Panc1 (cell line): ENCODE results near the gene CCBE1. TPM values are rescaled to one million over a fixed set of nuclear protein-coding genes. Genes with fewer than 3 reads are reported as not detected.

Source experiments
- ATAC-seq: fragments of 200-7000 bp; cut with Tn5 transposase; 2 replicates; pipeline ENCODE4 v1.9.1; 2020; ENCODE audit warnings: mild to moderate bottlenecking, moderate library complexity
- BruUV-seq: library from RNA; stranded (reverse); fragments of 400-500 nt; replicated peaks from 2 replicates; lab custom pipeline; 2021; lab: Mats Ljungman, UMichigan
- CTCF ChIA-PET: fragments of 300-600 bp; sonication (Branson Sonifier 250); formaldehyde crosslinking; loops from one replicate; lab custom pipeline; 2022; ENCODE audit warnings: antibody characterized with exemption; lab: Charles Lee
- POLR2A ChIA-PET: fragments of 300-600 bp; sonication (Branson Sonifier 250); formaldehyde crosslinking; loops from one replicate; lab custom pipeline; 2022; ENCODE audit warnings: antibody characterized with exemption; lab: Charles Lee
- DNase-seq: peaks from one replicate; pipeline ENCODE4 v3.0.0-alpha.2; 2010; ENCODE audit warnings: low read depth, low spot score
- H3K27ac ChIP-seq: 2 replicates; pipeline ENCODE4 v1.5.1; 2011; ENCODE audit warnings: mild to moderate bottlenecking, low read length, inconsistent platforms
- H3K27me3 ChIP-seq: fragments of 200-500 bp; sonication (Bioruptor generic); 2 replicates; pipeline ENCODE4 v1.6.0; 2014; ENCODE audit warnings: low read length, inconsistent platforms; ENCODE audit not compliant: control insufficient read depth, insufficient read depth
- H3K36me3 ChIP-seq: fragments of 200-500 bp; sonication (Bioruptor generic); 2 replicates; pipeline ENCODE4 v1.5.1; 2014; ENCODE audit warnings: inconsistent platforms, mild to moderate bottlenecking, low read length, moderate library complexity; ENCODE audit not compliant: control insufficient read depth, insufficient read depth
- H3K4me1 ChIP-seq: 2 replicates; pipeline ENCODE4 v1.5.1; 2011; ENCODE audit warnings: inconsistent platforms, mild to moderate bottlenecking, low read length, moderate library complexity; ENCODE audit not compliant: control insufficient read depth, insufficient read depth
- H3K4me3 ChIP-seq, 2 experiments: 2 replicates each; pipeline ENCODE4 v1.5.1; 2011 to 2012; ENCODE audit warnings: low read depth in 2 of 2, low read length in 2 of 2, mild to moderate bottlenecking in 2 of 2, inconsistent platforms in 1 of 2, moderate library complexity in 1 of 2
- H3K9me3 ChIP-seq: fragments of 200-500 bp; sonication (Bioruptor generic); 2 replicates; pipeline ENCODE4 v1.5.1; 2014; ENCODE audit warnings: low read depth, mild to moderate bottlenecking, inconsistent platforms, low read length, moderate library complexity; ENCODE audit not compliant: control insufficient read depth, insufficient read depth
- CTCF ChIP-seq: fragments of 450-650 bp; IDR thresholded peaks from 2 replicates; pipeline ENCODE4 v1.5.1; 2017; ENCODE audit warnings: mild to moderate bottlenecking
- POLR2AphosphoS5 ChIP-seq: IDR thresholded peaks from 2 replicates; pipeline ENCODE4 v1.6.1; 2012; ENCODE audit warnings: mild to moderate bottlenecking, low read depth, low read length, moderate library complexity
- REST ChIP-seq, 2 experiments: IDR thresholded peaks; 2 replicates each; pipeline ENCODE4 v1.6.1; 2011 to 2012; ENCODE audit warnings: low read depth in 2 of 2, control low read depth in 1 of 2, low read length in 1 of 2, mild to moderate bottlenecking in 1 of 2, moderate library complexity in 1 of 2; ENCODE audit not compliant: insufficient read depth in 1 of 2
- SIN3A ChIP-seq: IDR thresholded peaks from 2 replicates; pipeline ENCODE4 v1.6.1; 2012; ENCODE audit warnings: low read depth, mild to moderate bottlenecking, low read length, moderate library complexity, borderline replicate concordance; ENCODE audit not compliant: insufficient read depth
- TCF7L2 ChIP-seq: IDR thresholded peaks from 2 replicates; pipeline ENCODE4 v1.6.1; 2011; ENCODE audit warnings: mild to moderate bottlenecking, low read depth, low read length, inconsistent platforms
- in situ Hi-C: cut with HindIII; loops from 2 replicates; pipeline ENCODE4 v1.10.0; 2016; ENCODE audit warnings: low sequenced_read_pairs, low pct_unique_long_range_greater_than_20kb
- intact Hi-C: fragments of 100-400 bp; cut with micrococcal nuclease; formaldehyde crosslinking; loops from one replicate; pipeline ENCODE4 v1.10.0; 2022; ENCODE audit not compliant: unreplicated experiment
- total RNA-seq: library from RNA; stranded (reverse); gene quantifications from one replicate; pipeline ENCODE4 v1.2.1, GENCODE V29; 2021; ENCODE audit not compliant: unreplicated experiment

Gene CCBE1
- total RNA-seq, 1 experiment from 2014 or later, result 0.13 TPM

- in situ Hi-C loops (no loop called here), intact Hi-C loops (no loop called here)
- CTCF ChIA-PET, result no interaction called here
- no peaks in the 10 kb centered on the region for H3K9me3 ChIP-seq
- DNase-seq, result no peak
- H3K4me1 ChIP-seq, result no peaks in the 10 kb centered on the region
- no peak overlapping the region for H3K27ac ChIP-seq
- no peak for ATAC-seq
- no peak for TF ChIP-seq REST (IDR thresholded peaks at IDR 0.05; ENCODE audit: insufficient read depth in 1 of 2, low read depth in 2 of 2, low read length in 1 of 2)
- no peak for TF ChIP-seq POLR2AphosphoS5
- no peak for TF ChIP-seq CTCF
- no peak for TF ChIP-seq TCF7L2
- TF ChIP-seq SIN3A, result no peak
- H3K27me3 ChIP-seq, result no peaks in the 10 kb centered on the region
- H3K4me3 ChIP-seq, result no peak overlapping the region
- BruUV-seq, result no TSS peak
- H3K36me3 ChIP-seq, result no peaks in the 10 kb centered on the region
- POLR2A ChIA-PET, result no interaction called here
Measured at GRCh38 chr18:59540780-59541179, 156.4 kb downstream of the CCBE1 start.

- Histone ChIP-seq H3K27me3 (no peaks in the 10 kb centered on the region), H3K4me3 (no peak overlapping the region), H3K36me3 (no peaks in the 10 kb centered on the region), H3K27ac (no peak overlapping the region), H3K9me3 (no peaks in the 10 kb centered on the region), H3K4me1 (no peaks in the 10 kb centered on the region)
- intact Hi-C loops, result no loop called here
- POLR2A ChIA-PET, result no interaction called here
- in situ Hi-C loops, result no loop called here
- no peak for DNase-seq
- ATAC-seq, result no peak
- CTCF ChIA-PET, result no interaction called here
- BruUV-seq, result no TSS peak
- TF ChIP-seq TCF7L2 (no peak), REST (IDR thresholded peaks at IDR 0.05; ENCODE audit: insufficient read depth in 1 of 2, low read depth in 2 of 2, low read length in 1 of 2) (no peak), POLR2AphosphoS5 (no peak), SIN3A (no peak), CTCF (no peak)
Measured at GRCh38 chr18:59540346-59540745, 156.9 kb downstream of the CCBE1 start.
